Embryonic facial prominence (tissue), 1 donor: ENCODE results near the gene STX2.
"Not testable (repeated sequence)": the region's sequence is repeated elsewhere in the genome, so short reads cannot be mapped to it uniquely, and the experiment has no call there.

Experiments
- DNase-seq: peaks from one replicate; pipeline ENCODE4 v3.0.0-alpha.2; 2016; ENCODE audit errors: extremely low spot score

Gene STX2

GRCh38 chr12:130800312-130800711 is 38.7 kb downstream of the STX2 start:
- no peak for DNase-seq

GRCh38 chr12:130799051-130799450 is 40.0 kb downstream of the STX2 start:
- DNase-seq = no peak

- DNase-seq = no peak
These were observed 41.9 kb downstream of the STX2 start for GRCh38 chr12:130796985-130797686.

GRCh38 chr12:130795906-130796305 is 43.1 kb downstream of the STX2 start:
- no peak for DNase-seq

GRCh38 chr12:130793554-130793849 is 45.5 kb downstream of the STX2 start:
- DNase-seq = no peak

- no peak for DNase-seq
These were observed 46.1 kb downstream of the STX2 start for GRCh38 chr12:130792821-130793553.

- no peak for DNase-seq
These were observed 47.4 kb downstream of the STX2 start for GRCh38 chr12:130791629-130792028.

GRCh38 chr12:130788515-130788914 is 50.5 kb downstream of the STX2 start:
- DNase-seq = no peak

GRCh38 chr12:130787445-130788410 is 51.3 kb downstream of the STX2 start:
- no peak for DNase-seq

- DNase-seq = no peak
These were observed 52.0 kb downstream of the STX2 start for GRCh38 chr12:130787041-130787440.

- DNase-seq = no peak
These were observed 55.8 kb downstream of the STX2 start for GRCh38 chr12:130783110-130783715.

GRCh38 chr12:130782245-130782644 is 56.8 kb downstream of the STX2 start:
- not testable (repeated sequence) for DNase-seq

GRCh38 chr12:130780880-130781575 is 58.0 kb downstream of the STX2 start:
- DNase-seq = no peak

- no peak for DNase-seq
These were observed 58.7 kb downstream of the STX2 start for GRCh38 chr12:130780325-130780724.

GRCh38 chr12:130778776-130779175 is 60.3 kb downstream of the STX2 start:
- no peak for DNase-seq

GRCh38 chr12:130776857-130777339 is 62.2 kb downstream of the STX2 start:
- DNase-seq = no peak

- no peak for DNase-seq
These were observed 62.8 kb downstream of the STX2 start for GRCh38 chr12:130775953-130776856.

GRCh38 chr12:130770413-130771028 is 68.5 kb downstream of the STX2 start:
- no peak for DNase-seq

- DNase-seq = no peak
These were observed 70.9 kb downstream of the STX2 start for GRCh38 chr12:130768120-130768519.

- DNase-seq = no peak
These were observed 72.6 kb downstream of the STX2 start for GRCh38 chr12:130766470-130766869.
